Measurements from ENCODE around the gene AMIGO1.

DNA sequence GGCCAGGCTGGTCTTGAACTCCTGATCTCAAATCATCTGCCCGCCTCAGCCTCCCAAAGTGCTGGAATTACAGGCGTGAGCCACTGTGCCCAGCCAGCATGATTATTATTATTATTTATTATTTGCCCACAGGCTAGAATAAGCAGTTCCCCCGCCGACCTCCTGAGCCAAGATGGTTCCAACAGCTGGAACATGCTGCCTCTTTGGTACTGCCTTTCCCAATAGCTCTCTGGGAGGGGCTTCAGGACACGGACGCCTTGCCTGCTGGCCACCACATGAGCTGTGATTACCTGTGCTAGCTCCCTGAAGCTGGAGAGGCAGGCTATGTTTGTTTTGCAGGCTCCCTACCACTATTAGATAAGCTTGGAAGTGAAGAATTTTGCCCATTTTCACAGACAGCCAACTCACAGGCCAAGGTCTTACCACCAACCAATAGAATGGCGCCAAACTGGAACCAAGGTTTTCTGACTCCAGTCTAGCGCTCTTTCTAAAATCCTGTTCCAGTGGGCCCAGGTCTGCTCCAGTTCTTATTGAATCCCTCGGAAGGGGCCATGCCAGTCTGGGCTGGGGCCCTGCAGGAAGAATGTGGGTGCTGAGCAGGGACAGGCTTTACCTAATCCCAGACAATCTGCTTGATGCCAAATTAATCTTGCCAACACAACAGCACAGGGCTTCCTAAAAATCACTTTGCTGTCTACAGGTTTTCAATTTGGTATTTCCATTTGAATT is 28.1 kb upstream of the AMIGO1 start:
- TF ChIP-seq, protein P1, sequence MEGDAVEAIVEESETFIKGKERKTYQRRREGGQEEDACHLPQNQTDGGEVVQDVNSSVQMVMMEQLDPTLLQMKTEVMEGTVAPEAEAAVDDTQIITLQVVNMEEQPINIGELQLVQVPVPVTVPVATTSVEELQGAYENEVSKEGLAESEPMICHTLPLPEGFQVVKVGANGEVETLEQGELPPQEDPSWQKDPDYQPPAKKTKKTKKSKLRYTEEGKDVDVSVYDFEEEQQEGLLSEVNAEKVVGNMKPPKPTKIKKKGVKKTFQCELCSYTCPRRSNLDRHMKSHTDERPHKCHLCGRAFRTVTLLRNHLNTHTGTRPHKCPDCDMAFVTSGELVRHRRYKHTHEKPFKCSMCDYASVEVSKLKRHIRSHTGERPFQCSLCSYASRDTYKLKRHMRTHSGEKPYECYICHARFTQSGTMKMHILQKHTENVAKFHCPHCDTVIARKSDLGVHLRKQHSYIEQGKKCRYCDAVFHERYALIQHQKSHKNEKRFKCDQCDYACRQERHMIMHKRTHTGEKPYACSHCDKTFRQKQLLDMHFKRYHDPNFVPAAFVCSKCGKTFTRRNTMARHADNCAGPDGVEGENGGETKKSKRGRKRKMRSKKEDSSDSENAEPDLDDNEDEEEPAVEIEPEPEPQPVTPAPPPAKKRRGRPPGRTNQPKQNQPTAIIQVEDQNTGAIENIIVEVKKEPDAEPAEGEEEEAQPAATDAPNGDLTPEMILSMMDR (conservative IDR thresholded peaks at IDR 0.05; ENCODE audit: low read depth, low read length) = no peak
- no peak for TF ChIP-seq EZH2 (IDR thresholded peaks at IDR 0.05; ENCODE audit: low read length, unreplicated experiment)
